GM19372 (cell line): ENCODE measurements around the gene ELOB.

Experiments
- ATAC-seq: cut with Tn5 transposase; IDR thresholded peaks from one replicate; pipeline ENCODE4 v1.9.1; 2021; ENCODE audit warnings: mild to moderate bottlenecking, low read depth, moderate library complexity; ENCODE audit not compliant: unreplicated experiment

ELOB gene

GRCh38 chr16:2751577-2752034, 25.5 kb downstream of the ELOB start:
- no peak for ATAC-seq

GRCh38 chr16:2749936-2750335, 27.1 kb downstream of the ELOB start:
- ATAC-seq = no peak

GRCh38 chr16:2749476-2749875, 27.6 kb downstream of the ELOB start:
- ATAC-seq = no peak

GRCh38 chr16:2748757-2749455, 28.2 kb downstream of the ELOB start:
- ATAC-seq = no peak

GRCh38 chr16:2745961-2746360, 31.1 kb downstream of the ELOB start:
- no peak for ATAC-seq

- ATAC-seq = no peak
These were observed 31.8 kb downstream of the ELOB start for GRCh38 chr16:2745116-2745890.

GRCh38 chr16:2744711-2745110, 32.4 kb downstream of the ELOB start:
- no peak for ATAC-seq

GRCh38 chr16:2743007-2743810, 33.9 kb downstream of the ELOB start:
- ATAC-seq = no peak

GRCh38 chr16:2742323-2743006, 34.6 kb downstream of the ELOB start:
- no peak for ATAC-seq

GRCh38 chr16:2741168-2741567, 35.9 kb downstream of the ELOB start:
- ATAC-seq = no peak

- no peak for ATAC-seq
These were observed 36.6 kb downstream of the ELOB start for GRCh38 chr16:2740476-2740875.

- ATAC-seq = no peak
These were observed 37.3 kb downstream of the ELOB start for GRCh38 chr16:2739625-2740430.

GRCh38 chr16:2738615-2739014, 38.5 kb downstream of the ELOB start:
- no peak for ATAC-seq

- ATAC-seq = no peak
These were observed 39.1 kb downstream of the ELOB start for GRCh38 chr16:2737895-2738418.

- ATAC-seq = no peak
These were observed 39.9 kb downstream of the ELOB start for GRCh38 chr16:2737238-2737605.

- no peak for ATAC-seq
These were observed 40.4 kb downstream of the ELOB start for GRCh38 chr16:2736476-2737237.

GRCh38 chr16:2734844-2735515, 42.1 kb downstream of the ELOB start:
- no peak for ATAC-seq

GRCh38 chr16:2728034-2728433, 49.0 kb downstream of the ELOB start:
- ATAC-seq = no peak
